Type B pancreatic cell (in vitro differentiated cells): ENCODE measurements around the gene ZNF750. TPM values are rescaled to one million over a fixed set of nuclear protein-coding genes. Genes with fewer than 3 reads are reported as not detected.

Experiments
- DNase-seq: peaks from one replicate; pipeline ENCODE4 v3.0.0; 2021; ENCODE audit warnings: mixed read lengths; ENCODE audit not compliant: unreplicated experiment; ENCODE audit errors: extremely low spot score
- H3K27ac Mint-ChIP-seq: 2 replicates; pipeline ENCODE4 v1.8.0; 2021; ENCODE audit warnings: mild to moderate bottlenecking, mixed read lengths
- H3K27me3 Mint-ChIP-seq: 2 replicates; pipeline ENCODE4 v1.8.0; 2021; ENCODE audit warnings: mixed read lengths
- H3K36me3 Mint-ChIP-seq: 2 replicates; pipeline ENCODE4 v1.8.0; 2021; ENCODE audit warnings: mixed read lengths
- H3K4me1 Mint-ChIP-seq: one replicate; pipeline ENCODE4 v1.8.0; 2021; ENCODE audit warnings: mixed read lengths; ENCODE audit not compliant: unreplicated experiment
- H3K4me3 Mint-ChIP-seq: 2 replicates; pipeline ENCODE4 v1.8.0; 2021; ENCODE audit warnings: mild to moderate bottlenecking, mixed read lengths
- H3K9me3 Mint-ChIP-seq: 2 replicates; pipeline ENCODE4 v1.8.0; 2021; ENCODE audit warnings: mixed read lengths
- total RNA-seq: library from RNA; stranded (reverse); gene quantifications from 2 replicates; pipeline ENCODE4 v1.2.1, GENCODE V29; 2021; ENCODE audit warnings: low replicate concordance
- TF ChIP-seq, protein P1 (sequence below): fragments of 200-600 bp; sonication (generic); conservative IDR thresholded peaks from 2 replicates; pipeline ENCODE4 v1.5.0; 2021; ENCODE audit warnings: antibody characterized with exemption, mild to moderate bottlenecking

Gene ZNF750
- total RNA-seq, 1 donor from 2014 or later = 10.3 TPM

DNA sequence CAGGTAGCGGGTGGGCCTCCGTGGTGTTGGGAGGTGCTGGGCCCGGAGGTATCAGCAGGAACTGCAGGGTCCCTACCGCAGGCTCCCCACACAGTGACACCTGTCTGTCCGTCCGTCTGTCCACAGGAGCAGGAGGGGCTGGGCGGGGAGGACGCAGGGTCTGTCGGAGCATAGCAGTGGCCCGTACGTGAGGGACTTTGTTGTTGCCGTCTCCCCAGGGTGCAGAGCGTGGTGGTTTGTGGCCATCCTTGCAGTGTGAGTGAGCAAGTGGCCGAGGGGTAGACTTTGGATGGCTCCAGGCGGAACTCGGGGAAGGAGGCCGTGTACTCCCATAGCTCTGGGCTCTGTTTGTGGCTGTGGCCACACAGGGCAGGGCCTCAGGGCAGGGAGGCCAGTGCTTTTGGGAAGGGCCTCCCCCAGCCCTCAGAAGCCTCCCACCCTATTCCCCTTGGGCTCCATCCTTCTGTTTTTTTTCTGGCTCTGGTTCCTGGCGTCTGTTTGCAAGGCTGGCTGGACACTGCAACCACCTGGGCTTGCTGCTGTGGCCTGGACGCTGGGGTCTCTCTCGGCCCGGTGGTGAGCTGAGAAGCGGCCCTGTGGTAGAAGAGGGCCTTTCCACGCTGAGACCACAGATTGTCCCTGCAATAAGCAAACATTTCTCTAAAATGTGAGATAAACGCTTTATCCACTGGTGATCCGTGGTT is 41.0 kb upstream of the ZNF750 start:
- Mint-ChIP-seq H3K4me3 (no peak overlapping the region), H3K4me1 (peaks cover 44% of the 10 kb centered on the region), H3K27me3 (no peaks in the 10 kb centered on the region), H3K9me3 (no peaks in the 10 kb centered on the region), H3K36me3 (no peaks in the 10 kb centered on the region), H3K27ac (peak overlapping the region; percentile 45)
- no peak for DNase-seq
- TF ChIP-seq, protein P1, sequence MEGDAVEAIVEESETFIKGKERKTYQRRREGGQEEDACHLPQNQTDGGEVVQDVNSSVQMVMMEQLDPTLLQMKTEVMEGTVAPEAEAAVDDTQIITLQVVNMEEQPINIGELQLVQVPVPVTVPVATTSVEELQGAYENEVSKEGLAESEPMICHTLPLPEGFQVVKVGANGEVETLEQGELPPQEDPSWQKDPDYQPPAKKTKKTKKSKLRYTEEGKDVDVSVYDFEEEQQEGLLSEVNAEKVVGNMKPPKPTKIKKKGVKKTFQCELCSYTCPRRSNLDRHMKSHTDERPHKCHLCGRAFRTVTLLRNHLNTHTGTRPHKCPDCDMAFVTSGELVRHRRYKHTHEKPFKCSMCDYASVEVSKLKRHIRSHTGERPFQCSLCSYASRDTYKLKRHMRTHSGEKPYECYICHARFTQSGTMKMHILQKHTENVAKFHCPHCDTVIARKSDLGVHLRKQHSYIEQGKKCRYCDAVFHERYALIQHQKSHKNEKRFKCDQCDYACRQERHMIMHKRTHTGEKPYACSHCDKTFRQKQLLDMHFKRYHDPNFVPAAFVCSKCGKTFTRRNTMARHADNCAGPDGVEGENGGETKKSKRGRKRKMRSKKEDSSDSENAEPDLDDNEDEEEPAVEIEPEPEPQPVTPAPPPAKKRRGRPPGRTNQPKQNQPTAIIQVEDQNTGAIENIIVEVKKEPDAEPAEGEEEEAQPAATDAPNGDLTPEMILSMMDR = no peak

DNA sequence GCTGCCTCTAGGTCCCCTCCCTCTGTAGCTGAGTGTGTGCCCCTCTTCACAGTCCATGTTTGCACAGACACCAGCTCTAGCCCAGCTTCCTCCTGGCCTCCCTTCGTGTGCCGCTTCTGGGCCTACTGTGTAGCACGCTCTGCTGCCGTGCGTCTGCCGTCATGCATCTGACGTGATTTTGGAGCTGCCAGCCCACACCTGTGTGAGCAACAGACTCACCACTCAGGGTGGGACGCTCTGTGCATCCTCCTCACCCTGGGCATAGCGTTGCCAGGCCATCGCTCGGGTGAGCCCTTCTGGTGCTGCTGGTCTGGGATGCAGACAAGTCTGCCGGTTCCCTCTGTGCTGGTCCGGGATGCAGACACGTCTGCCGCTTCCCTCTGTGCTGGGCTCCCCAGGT is 39.4 kb upstream of the ZNF750 start:
- Mint-ChIP-seq H3K36me3 (no peaks in the 10 kb centered on the region), H3K27me3 (no peaks in the 10 kb centered on the region), H3K27ac (peak overlapping the region; percentile 52), H3K4me1 (peaks cover 45% of the 10 kb centered on the region), H3K4me3 (no peak overlapping the region), H3K9me3 (no peaks in the 10 kb centered on the region)
- TF ChIP-seq, protein P1 = no peak
- DNase-seq = no peak

DNA sequence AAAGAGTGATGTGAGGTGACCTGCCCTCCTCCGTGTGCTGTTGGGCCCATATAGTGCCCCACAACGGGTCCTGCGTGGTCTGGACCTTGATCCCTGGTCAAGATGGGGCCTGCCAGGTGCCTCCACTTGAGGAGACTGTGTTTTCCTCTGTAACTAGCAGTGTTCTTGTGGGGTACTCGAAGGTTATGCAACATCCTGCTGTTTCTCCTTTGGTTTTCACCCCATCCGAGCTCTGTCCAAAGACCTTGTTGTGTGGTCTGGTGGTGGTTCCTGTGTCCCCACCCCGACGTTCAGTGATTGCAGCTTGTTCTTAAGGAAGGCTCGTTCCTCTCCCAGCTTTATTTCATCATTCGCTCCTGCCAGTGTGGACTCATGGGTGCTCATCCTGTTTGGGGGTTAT is 38.7 kb upstream of the ZNF750 start:
- Mint-ChIP-seq H3K27ac (peak overlapping the region; percentile 52), H3K4me1 (peaks cover 40% of the 10 kb centered on the region), H3K27me3 (no peaks in the 10 kb centered on the region), H3K36me3 (no peaks in the 10 kb centered on the region), H3K4me3 (no peak overlapping the region), H3K9me3 (no peaks in the 10 kb centered on the region)
- TF ChIP-seq, protein P1 = no peak
- no peak for DNase-seq

DNA sequence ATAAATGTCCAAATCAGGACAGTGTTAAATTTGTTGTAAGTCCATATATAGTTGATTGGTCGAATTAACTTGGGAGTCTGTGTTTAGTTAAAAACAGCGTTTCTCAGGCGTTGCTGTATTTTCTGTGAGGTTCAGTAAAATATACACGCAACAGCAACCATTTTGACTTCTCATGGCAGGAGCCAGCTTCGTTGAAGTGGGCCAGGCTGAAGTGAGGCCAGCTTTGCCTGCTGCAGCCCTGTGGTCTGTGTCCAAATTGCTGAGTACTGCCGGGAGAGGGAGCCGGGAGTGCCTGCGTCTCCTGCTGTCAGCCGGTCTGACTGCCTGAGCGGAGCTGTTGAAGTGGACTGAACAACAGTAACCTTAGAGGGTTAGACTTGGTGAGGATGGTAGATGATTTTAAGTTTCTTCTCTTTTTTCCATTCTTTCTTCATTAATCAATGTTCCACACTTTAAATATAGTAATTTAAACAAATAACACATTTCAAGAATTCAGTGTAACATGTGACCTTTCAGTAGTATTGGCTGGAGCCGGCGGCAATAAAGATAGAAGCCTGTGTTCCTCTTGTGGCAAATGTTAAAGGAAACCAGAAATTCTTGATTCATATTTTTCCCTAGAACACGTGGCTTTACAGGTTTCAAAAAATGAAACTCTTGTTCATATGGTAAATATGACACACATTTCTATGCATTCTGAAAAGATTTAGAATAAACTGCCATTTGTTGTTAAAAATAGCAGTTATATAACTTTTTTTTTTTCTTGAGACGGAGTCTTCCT is 37.0 kb upstream of the ZNF750 start:
- TF ChIP-seq, protein P1 = peak; percentile 63
- Mint-ChIP-seq H3K27me3 (no peaks in the 10 kb centered on the region), H3K27ac (peak overlapping the region; percentile 95), H3K4me3 (peak overlapping the region; percentile 51), H3K9me3 (no peaks in the 10 kb centered on the region), H3K36me3 (no peaks in the 10 kb centered on the region), H3K4me1 (peaks cover 40% of the 10 kb centered on the region)
- no peak for DNase-seq

DNA sequence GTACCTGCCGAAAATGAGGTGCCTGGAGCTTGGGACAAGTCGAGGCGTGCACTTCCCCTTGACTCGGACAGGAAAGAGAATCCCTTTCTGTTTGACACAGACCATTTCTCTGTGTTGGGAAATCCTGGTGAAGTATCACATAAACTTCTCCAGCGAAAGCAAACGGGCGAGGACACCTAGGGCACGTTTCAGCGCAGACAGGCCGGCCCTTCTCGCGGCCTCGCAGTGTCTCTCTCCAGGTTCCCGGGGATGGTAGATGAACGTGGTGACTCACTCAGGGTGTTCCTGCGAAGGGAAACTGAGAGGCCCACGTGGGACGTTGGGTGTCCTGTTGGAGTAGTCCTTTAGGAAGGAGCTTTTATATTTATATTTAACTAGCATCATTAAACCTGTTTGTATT is 36.3 kb upstream of the ZNF750 start:
- Mint-ChIP-seq H3K36me3 (no peaks in the 10 kb centered on the region), H3K4me3 (peak overlapping the region; percentile 51), H3K4me1 (peaks cover 36% of the 10 kb centered on the region), H3K27ac (peak overlapping the region; percentile 95), H3K27me3 (no peaks in the 10 kb centered on the region), H3K9me3 (no peaks in the 10 kb centered on the region)
- DNase-seq = no peak
- TF ChIP-seq, protein P1 = no peak
